Inferior parietal cortex (tissue), 1 donor: ENCODE measurements around the gene SLC35B3.
"Not testable (repeated sequence)": the region's sequence is repeated elsewhere in the genome, so short reads cannot be mapped to it uniquely, and the experiment has no call there.

ENCODE experiments used
- DNase-seq: peaks from one replicate; pipeline ENCODE4 v3.0.0-alpha.2; 2016; ENCODE audit errors: extremely low spot score

SLC35B3 gene

DNA sequence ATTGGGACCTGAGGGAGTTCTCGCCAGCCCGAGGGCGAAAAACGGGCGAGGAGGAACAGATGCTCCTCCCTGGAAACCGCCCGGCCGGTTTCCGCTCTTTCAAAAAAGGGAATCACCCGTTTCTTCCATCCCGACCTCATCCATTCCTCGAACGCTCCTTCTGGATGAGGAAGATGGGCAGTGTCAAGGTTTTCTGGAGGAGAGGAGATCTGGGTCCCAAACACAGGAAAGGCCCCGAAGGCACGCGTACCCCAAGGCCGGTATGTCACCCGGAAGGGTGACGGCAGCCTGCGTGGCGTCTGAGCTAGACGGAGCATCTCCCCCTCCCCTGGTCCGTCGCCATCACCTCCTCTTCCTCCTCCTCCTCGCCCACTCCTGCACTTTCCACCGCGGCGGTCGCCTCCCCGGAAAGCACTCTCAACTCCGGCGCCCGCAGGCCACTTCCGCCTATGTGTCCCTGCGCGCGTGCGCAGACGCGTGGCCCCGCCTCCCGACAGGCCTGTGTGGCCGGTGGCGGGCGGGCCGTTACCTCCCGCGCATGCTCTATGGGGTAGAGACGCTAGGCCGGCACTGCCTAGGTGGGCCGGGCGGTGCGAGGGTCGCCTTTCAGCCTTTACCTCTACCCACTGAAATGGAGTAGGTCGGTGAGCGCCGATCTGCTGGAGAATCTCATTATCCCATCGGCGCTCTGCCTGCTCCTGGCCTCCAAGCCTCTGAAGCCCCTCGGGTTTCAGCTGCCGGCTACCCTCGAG lies at the start of gene SLC35B3:
Gene SLC35B3, minus strand, starts transcription at position 453 of the 752 bp plus-strand sequence.
- DNase-seq, result peak; percentile 97

DNA sequence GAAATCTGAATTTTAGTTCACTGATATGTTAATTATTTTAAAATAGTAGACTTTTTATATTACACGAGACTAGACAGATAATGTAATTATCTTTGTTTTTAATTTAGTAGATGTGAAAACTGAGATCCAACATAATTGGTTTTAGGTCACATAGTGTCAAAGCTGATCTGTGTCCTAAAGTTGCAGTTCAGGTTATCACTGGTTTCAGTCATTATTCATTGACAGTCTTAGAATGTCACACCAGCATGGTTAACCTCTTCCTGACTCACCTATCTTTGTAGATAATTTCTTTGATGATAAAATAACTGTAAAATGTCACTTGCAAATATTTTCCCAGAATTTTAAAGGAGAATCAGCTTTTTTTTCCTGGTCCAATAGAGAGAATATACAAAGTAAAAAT lies 48.3 kb upstream of the SLC35B3 start:
- DNase-seq, result no peak

DNA sequence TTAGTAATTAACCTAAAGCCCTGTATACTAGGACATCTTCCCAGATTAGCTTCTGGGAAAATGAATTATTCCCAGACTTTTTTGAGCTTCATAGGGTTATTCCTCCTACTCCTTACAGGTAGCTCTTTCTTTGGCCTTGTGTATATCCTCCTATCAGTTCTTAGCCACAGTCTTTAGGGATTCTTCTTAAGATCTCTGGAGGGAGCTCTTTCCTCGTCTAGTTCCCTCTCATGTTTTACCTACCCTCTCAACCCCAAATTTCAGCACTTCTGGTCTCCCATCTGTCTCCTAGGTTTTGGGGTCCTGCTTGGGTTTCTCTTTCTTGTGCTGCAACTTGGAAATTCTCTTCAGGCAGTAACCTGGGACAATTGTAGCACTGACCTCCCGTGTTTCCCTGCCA lies 46.4 kb upstream of the SLC35B3 start:
- DNase-seq, result no peak

DNA sequence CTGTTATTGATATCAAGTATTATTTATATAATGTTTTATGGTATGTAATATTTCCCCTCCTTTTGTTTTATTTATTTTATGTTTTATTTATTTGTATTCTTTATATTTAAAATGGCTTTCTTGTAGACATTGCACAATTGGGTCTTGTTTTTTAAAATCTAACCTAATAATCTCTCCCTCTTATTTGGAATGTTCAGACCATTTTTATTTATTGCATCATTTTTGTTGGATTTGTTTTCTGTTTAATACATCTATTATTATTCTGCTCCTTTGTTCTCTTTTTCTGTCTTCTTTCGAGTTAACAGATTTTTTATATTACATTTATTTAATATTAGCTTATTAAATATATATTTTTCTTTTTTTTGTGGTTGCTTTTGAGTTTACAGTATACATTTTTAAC lies 43.1 kb upstream of the SLC35B3 start:
- DNase-seq, result no peak

DNA sequence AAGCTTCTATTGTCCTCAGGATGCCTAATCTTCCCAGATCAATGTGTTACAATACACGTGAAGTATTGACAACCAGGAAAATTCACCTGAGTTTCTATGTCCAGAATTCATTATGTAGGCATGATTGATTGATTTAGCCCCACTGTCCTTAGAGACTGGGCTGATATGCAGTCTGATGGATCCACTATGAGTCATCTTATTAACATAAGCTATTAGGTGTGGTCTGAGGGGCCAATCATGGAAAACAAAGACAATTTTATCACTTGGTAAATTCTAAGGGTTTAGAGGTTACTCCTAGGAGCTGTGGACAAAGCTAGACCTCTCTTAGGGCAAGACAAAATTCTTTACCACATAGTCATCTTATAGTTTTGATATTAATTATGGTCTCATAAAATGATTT lies 41.3 kb upstream of the SLC35B3 start:
- DNase-seq, result no peak

DNA sequence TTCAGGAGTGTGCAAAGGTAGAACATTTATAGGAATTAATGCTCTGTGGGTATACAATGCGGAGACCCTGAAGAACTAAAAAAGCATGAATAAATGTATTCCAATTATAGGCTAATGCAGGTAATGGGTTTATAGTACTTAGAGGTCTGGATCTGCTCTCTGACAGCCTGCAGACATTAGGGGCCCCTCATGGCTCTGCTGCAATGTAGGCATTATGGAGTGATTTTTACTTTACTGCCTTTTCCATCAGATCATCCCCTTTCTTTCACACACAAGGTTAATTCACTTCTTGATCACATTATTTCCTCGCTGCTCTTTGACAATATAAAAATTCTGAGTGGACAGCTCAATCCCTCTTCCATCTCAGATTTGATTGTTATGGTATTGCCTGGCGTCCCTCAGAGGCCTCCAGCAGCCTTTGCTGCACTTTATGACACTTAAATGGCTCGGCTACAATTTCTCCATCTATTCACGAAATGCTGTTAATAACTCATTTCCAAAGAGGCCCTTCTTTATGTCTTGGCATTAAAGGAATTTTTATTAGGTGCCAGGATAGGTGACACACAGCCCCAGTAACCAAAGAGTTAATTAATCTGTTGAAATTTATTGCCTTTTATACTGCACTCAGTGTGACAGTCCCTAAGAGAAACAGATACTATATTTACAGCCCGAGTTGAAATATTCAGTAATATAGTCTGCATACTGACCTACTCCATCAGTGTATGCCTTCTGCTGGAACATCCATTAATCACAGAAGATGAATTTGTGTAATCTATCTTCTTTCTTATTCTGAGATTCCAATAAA lies 33.4 kb upstream of the SLC35B3 start:
- DNase-seq, result no peak

DNA sequence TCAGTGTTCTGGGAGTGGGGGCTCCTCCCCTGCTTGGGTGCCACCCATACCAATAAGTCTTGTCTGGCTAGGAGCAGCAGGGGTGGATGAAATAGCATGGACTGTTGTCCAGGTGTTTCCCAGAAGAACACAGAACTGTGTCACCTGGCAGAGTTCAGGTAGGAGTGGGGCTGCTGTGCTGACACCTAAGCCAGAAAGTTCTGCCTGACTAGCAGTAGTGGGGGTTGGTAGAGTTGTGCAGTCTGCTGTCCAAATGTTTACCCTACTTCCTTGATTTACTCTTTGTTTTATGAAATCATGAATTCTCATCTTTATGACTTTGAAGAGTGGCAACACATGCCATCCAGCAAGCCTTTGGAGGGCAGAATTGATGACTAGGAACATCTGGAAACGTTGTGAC lies 27.3 kb upstream of the SLC35B3 start:
- no peak for DNase-seq

DNA sequence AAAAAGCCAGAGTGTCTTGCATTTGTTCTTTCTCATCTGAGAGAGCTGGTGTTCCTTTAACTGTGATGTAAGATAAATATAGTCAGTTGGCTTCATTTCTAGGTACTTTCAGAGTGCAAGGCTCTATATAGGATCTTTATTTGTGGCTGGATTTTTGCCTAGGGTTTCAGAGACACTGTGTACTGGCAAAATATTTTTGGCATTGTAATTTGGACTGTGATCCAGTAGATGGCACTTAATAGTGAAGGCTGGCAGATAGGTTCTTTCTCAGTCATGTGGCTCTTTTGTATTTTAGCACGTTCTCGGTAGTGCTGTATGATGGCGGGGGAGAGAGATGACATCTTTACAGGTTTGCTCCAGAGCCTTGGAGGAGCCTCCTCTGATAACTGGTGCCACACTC lies 26.8 kb upstream of the SLC35B3 start:
- DNase-seq, result peak; percentile 27

DNA sequence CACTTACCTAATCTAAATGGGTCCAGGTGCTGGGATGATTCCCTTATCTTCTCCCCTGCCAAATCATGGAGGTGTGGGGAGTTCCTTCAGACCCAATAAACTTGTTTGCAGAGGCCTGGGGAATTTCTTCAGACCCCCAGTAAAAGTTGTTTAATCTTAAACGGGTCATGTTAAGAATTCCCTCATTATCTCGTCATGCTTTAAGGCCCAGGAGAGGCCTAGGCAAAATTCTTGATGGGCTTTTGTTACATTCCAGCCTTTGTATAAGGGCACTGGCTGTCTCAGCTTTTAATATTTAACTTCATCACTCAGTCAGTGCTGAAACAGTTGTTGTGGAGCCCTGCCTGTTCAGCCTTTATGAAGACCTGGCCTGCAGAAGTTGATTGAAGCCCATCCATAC lies 11.0 kb upstream of the SLC35B3 start:
- DNase-seq, result no peak

DNA sequence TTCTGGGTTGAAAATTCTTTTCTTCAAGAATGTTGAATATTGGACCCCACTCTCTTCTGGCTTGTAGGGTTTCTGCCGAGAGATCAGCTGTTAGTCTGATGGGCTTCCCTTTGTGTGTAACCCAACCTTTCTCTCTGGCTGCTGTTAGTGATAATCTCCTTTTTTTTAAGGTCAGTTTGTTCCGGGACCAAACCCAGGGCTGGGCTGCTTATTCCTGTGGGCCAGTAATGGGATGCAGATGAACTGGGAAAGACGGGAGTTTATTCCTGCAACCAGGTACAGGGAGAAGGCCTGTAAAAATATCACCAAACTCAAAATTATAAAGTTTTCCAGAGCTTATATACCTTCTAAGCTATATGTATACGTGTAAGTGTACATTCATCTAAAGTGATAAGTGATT lies 10.6 kb upstream of the SLC35B3 start:
- not testable (repeated sequence) for DNase-seq

DNA sequence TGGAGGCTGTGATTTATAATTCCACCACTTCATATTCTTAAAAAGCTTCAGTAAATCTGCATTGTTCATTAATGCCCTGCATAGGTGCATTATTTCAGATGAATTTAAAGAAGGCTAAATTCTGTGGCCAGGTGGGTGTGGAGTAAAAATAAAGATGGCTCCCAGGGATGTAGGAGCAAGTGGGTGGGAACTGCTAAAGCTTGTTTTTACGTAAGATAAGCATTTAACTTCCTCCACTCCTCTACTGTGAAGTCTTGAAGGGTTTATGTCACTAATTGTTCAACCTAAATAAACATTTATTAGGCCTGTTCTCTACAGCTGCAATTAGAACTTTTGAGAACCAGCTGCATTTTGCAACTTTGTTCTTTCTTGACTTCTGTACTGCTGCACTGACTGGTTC lies 6.8 kb upstream of the SLC35B3 start:
- DNase-seq, result no peak

DNA sequence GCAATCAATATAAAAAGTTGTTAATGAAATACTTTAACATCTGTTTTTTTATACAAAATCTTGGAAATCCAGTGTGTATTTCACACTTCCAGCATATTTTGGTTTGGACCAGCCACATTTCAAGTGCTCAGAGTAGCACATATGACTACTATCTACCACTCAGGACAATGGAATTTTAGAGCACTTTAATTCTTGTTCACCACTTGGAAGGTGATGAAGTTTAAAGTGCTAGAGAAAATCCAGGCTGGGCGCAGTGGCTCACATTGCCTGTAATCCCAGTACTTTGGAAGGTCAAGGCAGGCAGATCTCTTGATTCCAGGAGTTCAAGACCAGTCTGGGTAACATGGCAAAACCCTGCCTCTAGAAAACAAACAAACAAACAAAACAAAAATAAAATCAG lies 6.1 kb upstream of the SLC35B3 start:
- DNase-seq, result no peak

DNA sequence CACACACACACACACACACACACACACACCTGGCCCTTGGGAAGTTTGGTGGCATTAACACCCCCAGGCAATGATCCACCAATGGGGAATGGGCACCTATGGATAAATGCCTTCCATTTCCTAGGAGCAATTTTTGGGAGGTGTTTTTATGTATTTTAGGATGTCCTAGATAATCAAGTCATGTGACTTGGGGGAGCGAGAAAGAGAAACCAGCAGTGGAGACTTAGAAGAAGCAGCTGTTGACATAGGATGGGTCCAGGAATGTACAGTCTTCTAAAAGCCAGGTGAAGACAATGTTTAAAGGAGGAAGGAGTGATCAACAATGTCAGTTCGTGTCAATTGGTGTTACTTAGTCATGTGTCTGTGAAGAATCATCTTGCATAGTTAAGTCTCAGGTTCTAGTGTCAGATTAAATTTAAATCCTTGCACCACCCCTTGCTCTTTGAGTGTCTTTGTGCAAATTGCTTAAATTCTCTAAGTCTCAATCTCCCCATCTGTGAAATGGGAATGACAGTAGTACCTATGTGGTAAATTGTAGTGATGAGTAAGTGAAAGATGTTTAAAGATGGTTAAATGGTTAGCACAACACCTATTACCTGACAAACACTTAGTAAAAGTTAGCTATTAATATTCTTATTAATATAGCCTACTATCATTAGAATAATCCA lies 4.4 kb upstream of the SLC35B3 start:
- no peak for DNase-seq

DNA sequence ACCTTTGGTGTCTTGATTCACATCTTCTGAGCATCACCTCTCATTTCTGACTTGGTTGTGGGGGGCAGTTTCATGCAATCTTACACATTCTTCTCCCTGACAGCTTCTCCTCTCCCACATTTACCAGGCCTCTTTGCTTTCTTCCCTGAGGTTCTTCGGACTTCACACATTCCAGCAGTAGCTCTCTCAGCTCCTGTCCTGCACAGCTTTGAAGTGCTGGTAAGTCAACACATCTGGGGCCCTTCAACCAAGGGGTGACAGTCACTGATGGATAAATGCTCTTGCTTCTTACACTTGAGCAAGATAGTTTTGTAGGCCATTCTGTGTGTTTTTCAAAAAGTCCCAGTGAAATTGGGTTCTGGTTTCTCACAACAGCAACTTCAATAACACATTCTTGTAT lies 2.5 kb upstream of the SLC35B3 start:
- no peak for DNase-seq

DNA sequence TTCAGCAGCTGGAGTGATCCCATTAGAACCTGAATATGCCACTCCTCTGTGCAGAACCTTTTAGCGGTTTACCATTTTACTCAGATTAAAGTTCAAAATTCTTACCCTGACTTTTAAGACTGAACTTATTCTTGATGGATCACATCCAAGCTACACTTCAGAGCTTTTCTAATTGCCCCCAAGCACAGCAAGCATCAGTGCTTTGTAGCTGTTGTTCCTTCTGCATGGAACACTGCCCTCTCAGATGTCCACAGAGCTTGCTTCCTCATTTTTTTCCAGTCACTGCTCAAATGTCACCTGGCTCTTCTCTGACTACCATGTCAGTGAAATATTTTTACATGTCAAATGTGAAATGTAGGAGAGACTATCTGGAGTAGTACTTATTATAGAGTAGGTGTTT lies 1.6 kb upstream of the SLC35B3 start:
- DNase-seq, result no peak

DNA sequence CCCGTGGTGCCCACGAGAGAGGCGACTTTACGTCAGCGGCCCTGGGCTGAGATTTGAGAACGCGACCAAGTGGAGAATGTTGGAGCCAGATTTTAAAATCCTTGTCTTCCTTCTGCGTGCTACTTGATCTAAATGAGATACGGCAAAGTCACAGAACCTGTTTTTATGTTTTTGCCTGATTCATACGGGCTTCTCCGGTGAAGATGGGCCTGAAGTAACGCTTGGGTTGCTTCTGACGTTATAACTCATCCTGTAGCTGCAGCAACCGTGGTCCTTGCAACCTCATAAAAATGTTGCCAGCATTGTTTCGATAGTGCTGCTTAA lies 462 bp upstream of the SLC35B3 start:
- no peak for DNase-seq

DNA sequence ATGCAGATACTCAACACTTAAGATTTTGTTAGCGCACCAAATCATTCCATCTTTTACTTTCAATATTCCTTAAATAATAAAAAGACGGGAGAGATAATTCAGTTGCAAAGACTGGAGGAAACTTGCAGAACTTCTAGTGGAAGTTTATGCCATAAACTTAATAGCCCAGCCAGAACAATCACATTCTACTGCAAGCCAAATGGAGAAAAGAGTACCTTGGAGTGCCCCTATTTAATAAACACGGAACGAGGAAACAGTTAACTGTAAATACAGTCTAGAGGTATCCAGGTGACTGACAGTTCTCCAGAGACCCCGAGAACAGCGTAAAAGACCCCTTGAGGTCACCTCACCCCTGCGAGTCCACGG lies 635 bp downstream of the SLC35B3 start:
- DNase-seq, result no peak

DNA sequence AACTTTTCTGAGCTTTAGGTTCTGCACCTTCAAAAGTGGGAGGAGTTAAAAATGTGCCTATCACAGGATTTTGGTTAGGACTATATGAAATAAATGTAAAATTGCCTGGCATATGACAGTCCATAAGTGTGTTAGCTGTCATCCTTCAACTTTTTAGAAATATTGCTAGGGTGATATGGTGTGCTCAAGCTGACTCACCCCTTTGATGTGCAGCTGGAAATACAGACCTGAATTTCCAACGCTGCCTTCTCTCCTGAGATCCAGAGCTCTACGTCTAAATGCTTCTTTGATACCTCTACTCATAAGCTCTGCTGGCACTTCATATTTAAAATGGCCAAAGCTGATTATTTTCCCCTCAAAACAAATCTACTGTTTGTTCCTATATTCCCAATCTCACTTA lies 2.7 kb downstream of the SLC35B3 start:
- no peak for DNase-seq

DNA sequence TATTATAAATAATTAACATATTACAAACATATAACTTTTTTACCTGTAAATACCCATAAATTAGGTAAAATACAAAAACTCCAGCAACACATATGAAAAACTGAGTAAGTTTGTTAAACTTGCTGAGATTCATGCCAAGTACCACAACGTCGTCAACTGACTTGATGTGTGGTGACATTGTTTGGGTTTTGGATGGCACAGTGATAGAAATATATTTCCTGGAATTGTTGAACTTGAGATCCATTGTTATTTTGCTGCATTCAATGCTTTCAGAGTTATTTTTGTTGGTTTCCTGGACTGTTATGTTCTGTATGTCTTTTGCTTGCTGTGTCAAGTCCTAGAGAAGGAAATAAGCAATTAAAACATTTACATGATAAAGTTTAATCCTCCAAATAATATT lies 5.5 kb downstream of the SLC35B3 start:
- no peak for DNase-seq

DNA sequence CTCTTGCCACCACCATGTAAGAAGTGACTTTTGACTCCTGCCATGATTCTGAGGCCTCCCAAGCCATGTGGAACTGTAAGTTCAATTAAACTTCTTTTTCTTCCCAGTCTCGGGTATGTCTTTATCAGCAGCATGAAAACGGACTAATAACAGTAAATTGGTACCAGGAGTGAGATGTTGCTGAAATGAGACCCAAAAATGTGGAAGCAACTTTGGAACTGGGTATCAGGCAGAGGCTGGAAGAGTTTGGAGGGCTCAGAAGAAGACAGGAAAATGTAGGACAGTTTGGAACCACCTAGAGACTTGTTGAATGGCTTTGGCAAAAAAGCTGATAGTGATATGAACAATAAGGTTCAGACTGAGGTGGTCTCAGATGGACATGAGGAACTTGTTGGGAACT lies 8.8 kb downstream of the SLC35B3 start:
- DNase-seq, result not testable (repeated sequence)

DNA sequence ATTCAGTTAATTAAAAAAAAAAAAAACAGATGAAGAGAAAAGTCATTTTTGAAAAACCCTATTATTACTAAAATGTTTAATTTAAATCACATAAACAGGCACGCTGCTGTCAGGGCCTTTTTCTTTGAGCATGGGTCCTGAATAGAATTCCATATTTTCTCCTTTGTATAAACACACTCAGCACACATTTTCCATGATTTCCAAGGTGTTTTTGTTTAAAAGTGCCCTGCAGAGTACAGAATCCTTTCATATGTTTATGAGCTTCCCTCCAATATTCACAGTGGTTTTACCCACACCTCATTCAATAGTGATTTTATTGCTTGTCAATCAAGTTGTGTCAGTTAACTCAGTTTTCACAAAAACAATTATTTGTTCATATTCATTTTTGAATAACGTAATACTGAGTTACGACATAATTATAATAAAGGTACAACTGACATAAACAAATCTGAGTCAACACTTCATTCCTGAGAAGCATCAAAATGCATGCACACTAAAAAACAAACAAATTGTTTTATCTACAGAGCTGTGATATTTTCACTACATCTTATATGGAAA lies 15.2 kb downstream of the SLC35B3 start:
- DNase-seq, result no peak

DNA sequence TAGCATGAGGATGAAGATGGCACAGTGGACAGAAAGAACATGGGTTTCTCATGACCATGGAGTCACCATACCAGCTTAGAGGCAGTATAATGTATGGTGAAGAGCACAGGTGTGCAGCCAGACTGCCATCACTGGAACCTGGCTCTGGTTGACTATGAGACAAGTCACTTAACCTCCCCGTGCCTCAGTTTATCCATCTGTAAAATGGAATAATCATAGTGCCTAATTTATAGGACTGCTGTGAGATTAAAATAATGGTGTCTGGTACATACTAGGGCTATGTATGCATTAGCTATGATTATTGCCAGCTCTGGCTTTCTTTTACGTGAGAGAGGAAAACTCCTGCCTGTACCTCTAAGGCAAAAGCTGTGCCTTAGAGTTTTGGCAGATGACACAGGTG lies 19.4 kb downstream of the SLC35B3 start:
- no peak for DNase-seq

DNA sequence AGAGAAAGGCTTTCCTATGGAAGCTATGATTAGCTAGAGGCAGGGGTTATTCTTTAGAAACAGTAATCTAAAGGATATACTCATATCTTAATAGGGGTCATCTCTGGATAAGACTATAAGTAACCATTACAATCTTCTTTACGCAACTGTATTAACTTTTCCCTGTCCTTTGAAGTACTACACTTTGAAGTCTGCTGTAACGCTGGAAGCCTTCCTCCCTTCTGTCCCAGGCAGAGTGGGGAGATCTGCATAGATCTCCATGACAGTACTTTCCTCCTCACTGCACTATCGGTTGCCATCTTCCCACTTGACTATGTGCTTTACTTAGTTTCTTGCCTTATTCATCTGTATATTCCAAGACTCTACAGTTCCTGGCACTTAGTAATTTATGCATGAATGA lies 20.1 kb downstream of the SLC35B3 start:
- no peak for DNase-seq
